Activated B cell treated with CpG ODN at 0.5 μM for 24 hours (primary cell): ENCODE measurements around the gene VKORC1. TPM values are rescaled to one million over a fixed set of nuclear protein-coding genes. Genes with fewer than 3 reads are reported as not detected.

ENCODE experiments used
- ATAC-seq: fragments of 200-7000 bp; cut with Tn5 transposase; one replicate; pipeline ENCODE4 v1.10.0; 2021; ENCODE audit warnings: low read depth, mild to moderate bottlenecking, moderate library complexity
- CTCF ChIA-PET: fragments of 350-600 bp; sonication (Branson Sonifier 250); formaldehyde crosslinking; loops from one replicate; lab custom pipeline; 2021; ENCODE audit warnings: antibody characterized with exemption; lab: Charles Lee
- POLR2A ChIA-PET: fragments of 350-600 bp; sonication (Branson Sonifier 250); formaldehyde crosslinking; loops from one replicate; lab custom pipeline; 2021; ENCODE audit warnings: antibody characterized with exemption; lab: Charles Lee
- DNase-seq: peaks from one replicate; pipeline ENCODE4 v3.0.0; 2022
- H3K27ac Mint-ChIP-seq: one replicate; pipeline ENCODE4 v1.8.0; 2020; ENCODE audit warnings: mixed read lengths
- H3K27me3 Mint-ChIP-seq: one replicate; pipeline ENCODE4 v1.8.0; 2021; ENCODE audit warnings: mixed read lengths
- H3K36me3 Mint-ChIP-seq: one replicate; pipeline ENCODE4 v1.8.0; 2021; ENCODE audit warnings: low read depth, mixed read lengths
- H3K4me1 Mint-ChIP-seq: one replicate; pipeline ENCODE4 v1.8.0; 2021; ENCODE audit warnings: mixed read lengths
- H3K4me3 Mint-ChIP-seq: one replicate; pipeline ENCODE4 v1.8.0; 2020; ENCODE audit warnings: mild to moderate bottlenecking, mixed read lengths
- H3K9me3 Mint-ChIP-seq: one replicate; pipeline ENCODE4 v1.8.0; 2020; ENCODE audit warnings: mixed read lengths
- CTCF ChIP-seq: fragments of 200-600 bp; IDR thresholded peaks from one replicate; pipeline ENCODE4 v1.8.0; 2022; ENCODE audit warnings: antibody characterized with exemption, mild to moderate bottlenecking
- intact Hi-C: fragments of 100-400 bp; cut with micrococcal nuclease; formaldehyde crosslinking; loops from one replicate; pipeline ENCODE4 v1.15.1; 2024
- total RNA-seq: library from RNA; stranded (reverse); gene quantifications from 2 replicates; pipeline ENCODE4 v1.2.3, GENCODE V29; 2022

The VKORC1 gene
- total RNA-seq, 1 donor from 2014 or later = 41.9 TPM

GRCh38 chr16:31133046-31133501 lies 38.5 kb upstream of the VKORC1 start:
- Mint-ChIP-seq H3K27ac (no peak overlapping the region), H3K9me3 (no peaks in the 10 kb centered on the region), H3K4me1 (no peaks in the 10 kb centered on the region), H3K36me3 (peaks cover 50% of the 10 kb centered on the region), H3K27me3 (no peaks in the 10 kb centered on the region), H3K4me3 (no peak overlapping the region)
- POLR2A ChIA-PET = no interaction called here
- intact Hi-C loops = no loop called here
- CTCF ChIA-PET = no interaction called here
- DNase-seq (no peak), ATAC-seq (no peak)
- no peak for TF ChIP-seq CTCF

- Mint-ChIP-seq H3K9me3 (no peaks in the 10 kb centered on the region), H3K4me3 (no peak overlapping the region), H3K4me1 (no peaks in the 10 kb centered on the region), H3K27ac (no peak overlapping the region), H3K36me3 (peaks cover 57% of the 10 kb centered on the region), H3K27me3 (no peaks in the 10 kb centered on the region)
- DNase-seq (no peak), ATAC-seq (no peak)
- no peak for TF ChIP-seq CTCF
- POLR2A ChIA-PET = interaction anchor here (0.8 kb wide), 1 partner anchor 15 kb away, joined by 3 read pairs; the partner anchor contains the start of gene KAT8
- intact Hi-C loops = no loop called here
- CTCF ChIA-PET = no interaction called here
Measured at GRCh38 chr16:31132303-31132979, 37.8 kb upstream of the VKORC1 start.

- Mint-ChIP-seq H3K4me3 (no peak overlapping the region), H3K36me3 (peaks cover 63% of the 10 kb centered on the region), H3K27ac (no peak overlapping the region), H3K9me3 (no peaks in the 10 kb centered on the region), H3K4me1 (no peaks in the 10 kb centered on the region), H3K27me3 (no peaks in the 10 kb centered on the region)
- DNase-seq (no peak), ATAC-seq (no peak)
- TF ChIP-seq CTCF = no peak
- intact Hi-C loops = no loop called here
- POLR2A ChIA-PET = interaction anchor here (0.8 kb wide), 1 partner anchor 14 kb away, joined by 3 read pairs; the partner anchor contains the start of gene KAT8
- CTCF ChIA-PET = no interaction called here
Measured at GRCh38 chr16:31131841-31132271, 37.3 kb upstream of the VKORC1 start.

- DNase-seq = no peak
- Mint-ChIP-seq H3K4me3 (no peak overlapping the region), H3K4me1 (no peaks in the 10 kb centered on the region), H3K27me3 (no peaks in the 10 kb centered on the region), H3K27ac (no peak overlapping the region), H3K36me3 (peaks cover 64% of the 10 kb centered on the region), H3K9me3 (no peaks in the 10 kb centered on the region)
- ATAC-seq = no peak
- POLR2A ChIA-PET = interaction anchor here (0.8 kb wide), 1 partner anchor 14 kb away, joined by 3 read pairs; the partner anchor contains the start of gene KAT8
- no peak for TF ChIP-seq CTCF
- intact Hi-C loops = no loop called here
- CTCF ChIA-PET = no interaction called here
Measured at GRCh38 chr16:31131416-31131815, 36.8 kb upstream of the VKORC1 start.

GRCh38 chr16:31130899-31131298 lies 36.3 kb upstream of the VKORC1 start:
- no peaks in the 10 kb centered on the region for H3K9me3 Mint-ChIP-seq
- intact Hi-C loops = no loop called here
- no peaks in the 10 kb centered on the region for H3K27me3 Mint-ChIP-seq
- H3K4me1 Mint-ChIP-seq = no peaks in the 10 kb centered on the region
- no peak overlapping the region for H3K27ac Mint-ChIP-seq
- H3K4me3 Mint-ChIP-seq = no peak overlapping the region
- DNase-seq (no peak), ATAC-seq (no peak)
- H3K36me3 Mint-ChIP-seq = peaks cover 69% of the 10 kb centered on the region
- POLR2A ChIA-PET = interaction anchor here (1.7 to 2.3 kb wide), 2 partner anchors 11 to 13 kb away, joined by 10 to 16 read pairs; partner anchors contain the start of gene KAT8
- TF ChIP-seq CTCF = no peak
- CTCF ChIA-PET = no interaction called here
